Liver (tissue), 3 donors: Measurements from ENCODE around the gene RAI14.
"Not testable (repeated sequence)": the region's sequence is repeated elsewhere in the genome, so short reads cannot be mapped to it uniquely, and the experiment has no call there.

ENCODE experiments used
- CTCF ChIP-seq: fragments of 150-350 bp; IDR thresholded peaks from 2 replicates; pipeline ENCODE4 v1.5.1; 2017; ENCODE audit warnings: improper control_type of control experiment, low read depth, low read length; ENCODE audit not compliant: missing input control
- RAD21 ChIP-seq, 2 donors: IDR thresholded peaks; 2 replicates each; pipeline ENCODE4 v1.6.1; 2016; ENCODE audit warnings: antibody characterized with exemption in 2 of 2, mild to moderate bottlenecking in 2 of 2
- YY1 ChIP-seq: IDR thresholded peaks from 2 replicates; pipeline ENCODE4 v1.6.1; 2016; ENCODE audit warnings: antibody characterized with exemption, mild to moderate bottlenecking
- donor health status: healthy.
- donor health status: healthy.

- TF ChIP-seq CTCF; YY1; RAD21 (IDR thresholded peaks at IDR 0.05): not testable (repeated sequence)
Observed at GRCh38 chr5:34701442-34701841, 45.3 kb downstream of the RAI14 start.
